Nucleus accumbens (tissue), 56 donors: ENCODE measurements around the gene ARMC9.
"Not testable (repeated sequence)": the region's sequence is repeated elsewhere in the genome, so short reads cannot be mapped to it uniquely, and the experiment has no call there.

ENCODE experiments used
- DNase-seq, 56 donors: peaks; one replicate each; lab custom pipeline; 2025; lab: John Stamatoyannopoulos, UW

Gene ARMC9

DNA sequence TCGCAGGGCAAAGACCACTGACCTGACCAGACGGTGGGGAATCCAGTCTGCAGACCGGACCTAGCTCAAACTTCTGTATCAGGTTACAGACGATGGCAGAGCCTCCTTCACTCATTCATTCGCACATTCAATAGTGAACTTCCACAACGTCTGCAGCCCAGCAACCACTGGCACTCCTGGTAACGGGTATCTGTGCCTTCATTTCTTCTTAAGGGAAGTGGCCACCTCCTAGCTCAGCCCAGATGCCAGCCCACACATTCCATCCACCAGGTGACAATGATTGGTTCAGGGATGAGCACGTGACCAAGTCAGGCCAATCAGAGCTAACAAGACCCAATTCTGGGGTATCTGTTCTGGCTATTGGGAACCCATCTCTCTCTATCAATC, 15.9 kb upstream of the ARMC9 start:
- no peak for DNase-seq

DNA sequence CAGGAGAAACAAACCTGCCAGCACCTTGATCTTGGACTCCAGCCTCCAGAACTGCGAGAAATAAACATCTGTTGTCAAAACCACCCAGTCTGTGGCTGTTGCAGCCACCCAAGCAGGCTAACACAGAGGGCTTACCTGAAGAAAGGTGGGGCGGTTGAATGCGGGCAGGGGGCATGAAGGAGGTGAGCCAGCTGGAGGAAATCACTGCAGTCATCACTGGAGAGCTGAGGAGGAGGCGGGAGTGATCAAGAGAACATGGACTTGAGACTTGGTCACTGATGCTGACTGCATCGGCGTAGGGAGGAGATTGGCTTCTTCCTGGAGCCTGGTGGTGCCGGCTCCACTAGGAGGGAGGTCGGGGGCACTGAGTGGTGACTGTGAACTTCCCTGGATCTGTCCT, 14.6 kb upstream of the ARMC9 start:
- no peak for DNase-seq

DNA sequence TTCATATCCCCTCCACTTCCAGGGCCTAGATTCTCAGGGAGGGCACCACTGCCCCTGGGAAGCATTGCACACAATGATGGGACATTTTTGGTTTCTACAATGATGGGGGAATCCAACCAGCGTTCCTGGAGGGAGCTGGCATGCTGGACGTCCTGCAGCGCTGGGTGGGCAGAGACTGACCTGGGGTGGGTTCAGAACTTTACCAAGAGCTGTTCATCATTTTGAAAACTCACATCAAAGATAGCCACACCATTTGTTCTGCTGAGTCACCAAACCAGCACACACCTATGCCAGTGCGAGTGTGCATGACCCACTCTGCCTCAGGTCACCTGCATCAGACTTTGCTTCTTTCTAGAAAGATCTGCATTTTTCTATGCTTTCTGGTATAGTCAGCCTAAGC, 14.1 kb upstream of the ARMC9 start:
- no peak for DNase-seq

DNA sequence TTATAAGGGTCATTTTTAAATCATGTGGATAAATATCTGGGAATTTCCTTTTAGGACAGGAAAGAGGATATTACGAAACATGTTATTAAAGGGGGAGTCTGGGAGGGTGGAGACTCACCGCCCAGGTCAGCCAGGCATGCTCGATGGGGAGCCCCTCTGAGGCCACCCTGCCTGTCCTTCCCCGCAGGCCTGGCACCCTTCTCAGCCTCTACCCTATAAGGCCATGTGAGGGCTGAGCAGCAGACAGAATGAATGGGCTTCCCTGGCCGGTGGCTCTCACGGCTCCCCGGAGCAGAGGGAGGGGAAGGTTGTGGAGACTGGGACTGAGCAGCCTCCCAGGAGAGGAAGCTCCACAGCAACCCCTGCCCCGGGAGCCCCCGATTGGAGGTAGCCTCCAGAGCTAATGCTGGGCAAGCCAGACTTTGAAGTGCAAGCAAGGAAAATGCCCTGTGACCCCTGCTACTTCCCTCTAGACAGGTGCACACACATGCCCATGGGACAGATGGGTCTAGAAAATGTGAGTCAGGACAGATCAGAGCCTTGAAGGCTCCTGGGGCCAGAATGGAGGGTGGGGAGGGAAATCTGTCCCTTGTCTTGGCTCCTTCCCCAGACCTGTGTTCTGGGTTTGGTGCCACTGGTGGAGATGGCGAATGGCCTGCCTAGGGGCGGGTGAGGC, 13.2 kb upstream of the ARMC9 start:
- no peak for DNase-seq

DNA sequence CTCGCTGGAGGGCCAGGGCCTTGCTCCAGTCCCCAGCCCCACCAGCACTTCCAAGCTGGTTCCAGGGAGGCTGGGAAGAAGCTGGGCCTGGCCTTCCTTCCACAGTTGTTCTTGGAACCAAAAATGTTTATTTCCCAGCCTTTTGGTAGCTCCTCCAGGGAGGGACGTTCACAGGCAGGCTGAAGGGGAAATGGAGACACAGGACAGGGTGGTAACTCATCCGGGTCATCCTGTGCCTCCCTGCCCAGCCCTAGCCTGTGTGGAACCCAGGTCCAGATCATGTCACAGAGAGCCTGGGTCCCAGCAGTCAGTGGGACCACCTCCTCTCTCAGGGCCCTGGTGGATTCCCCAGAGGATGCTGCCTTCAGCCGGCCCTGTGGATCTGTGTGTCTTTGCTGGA, 12.5 kb upstream of the ARMC9 start:
- no peak for DNase-seq

DNA sequence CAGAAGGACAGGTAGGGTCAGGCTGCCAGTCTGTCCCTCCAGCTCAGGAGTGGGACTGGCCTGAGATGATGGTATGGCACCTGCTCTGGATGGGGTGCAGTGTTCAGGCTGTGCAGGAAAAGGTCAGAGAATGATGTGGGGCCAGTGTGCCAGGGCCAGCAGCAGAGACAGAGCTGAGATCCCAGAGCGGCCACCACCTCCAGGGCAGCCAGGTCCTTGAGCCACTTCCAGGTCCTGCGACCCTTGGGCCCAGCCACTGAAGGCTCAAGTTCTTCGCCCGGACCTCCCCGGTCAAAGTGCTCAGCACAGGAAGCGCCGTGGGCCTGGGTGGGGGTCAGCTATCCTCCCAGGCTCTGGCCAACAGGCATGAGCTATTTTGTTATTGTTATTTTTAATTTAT, 12.1 kb upstream of the ARMC9 start:
- DNase-seq, result no peak

DNA sequence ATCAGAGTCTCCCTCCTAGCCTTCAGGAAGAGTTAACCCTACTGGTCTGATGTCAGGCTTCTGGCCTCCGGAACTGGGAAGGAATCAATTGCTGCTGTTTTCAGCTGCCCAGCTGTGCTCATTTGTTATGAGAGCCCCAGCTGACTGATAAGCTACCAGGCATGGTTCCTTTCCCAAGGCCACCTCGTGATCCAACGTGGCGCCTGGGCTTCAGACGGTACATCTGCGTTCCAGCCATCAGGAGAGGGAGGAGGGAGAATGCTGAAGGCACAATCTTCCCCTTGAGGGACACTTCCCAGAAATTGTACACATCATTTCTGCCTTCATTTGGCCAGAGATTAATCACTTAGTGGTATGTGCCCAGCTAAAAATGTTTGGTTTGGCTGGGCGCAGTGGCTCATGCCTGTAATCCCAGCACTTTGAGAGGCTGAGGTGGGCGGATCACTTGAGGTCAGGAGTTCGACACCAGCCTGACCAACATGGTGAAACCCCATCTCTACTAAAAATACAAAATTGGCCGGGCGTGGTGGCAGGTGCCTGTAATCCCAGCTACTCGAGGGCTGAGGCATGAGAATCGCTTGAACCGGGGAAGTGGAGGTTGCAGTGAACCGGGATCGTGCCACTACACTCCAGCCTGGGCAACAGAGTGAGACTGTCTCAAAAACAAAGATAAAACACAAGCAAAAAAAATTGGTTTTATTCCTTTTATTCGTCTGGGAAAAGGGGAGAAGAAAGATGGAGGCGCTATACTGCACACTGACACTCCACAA, 10.5 kb upstream of the ARMC9 start:
- DNase-seq, result no peak

DNA sequence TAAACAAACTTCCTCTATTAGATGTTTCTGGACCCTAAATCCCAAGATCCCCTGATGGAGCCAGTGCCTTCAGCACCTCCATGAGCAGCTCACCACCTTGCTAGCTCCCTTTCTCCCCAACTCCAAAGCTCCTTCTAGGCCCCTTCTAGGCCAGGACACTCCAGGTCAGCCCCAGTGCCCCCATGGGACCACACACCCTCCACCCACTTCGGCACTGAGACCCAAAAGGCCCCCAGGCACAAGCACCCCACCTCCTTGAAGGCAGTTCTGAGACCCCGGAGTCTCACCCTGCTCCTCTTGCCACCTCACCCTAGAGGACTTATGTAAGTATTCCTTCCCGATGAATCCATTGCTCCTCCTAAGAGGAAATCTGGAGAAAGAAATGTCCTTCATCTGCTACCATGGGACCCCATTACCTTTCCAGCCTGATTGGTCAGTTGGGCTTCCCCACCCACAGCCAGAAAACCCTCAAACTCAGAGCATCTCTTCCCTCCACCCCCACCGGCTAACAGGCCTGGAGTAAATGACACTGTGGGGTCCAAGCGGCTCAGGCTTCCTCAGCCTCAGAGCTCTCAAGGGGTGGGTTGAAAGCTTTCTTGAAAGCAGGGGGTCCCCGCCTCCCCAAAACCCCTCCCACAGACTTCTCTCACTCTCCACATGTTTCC, 9.8 kb upstream of the ARMC9 start:
- DNase-seq, result no peak

DNA sequence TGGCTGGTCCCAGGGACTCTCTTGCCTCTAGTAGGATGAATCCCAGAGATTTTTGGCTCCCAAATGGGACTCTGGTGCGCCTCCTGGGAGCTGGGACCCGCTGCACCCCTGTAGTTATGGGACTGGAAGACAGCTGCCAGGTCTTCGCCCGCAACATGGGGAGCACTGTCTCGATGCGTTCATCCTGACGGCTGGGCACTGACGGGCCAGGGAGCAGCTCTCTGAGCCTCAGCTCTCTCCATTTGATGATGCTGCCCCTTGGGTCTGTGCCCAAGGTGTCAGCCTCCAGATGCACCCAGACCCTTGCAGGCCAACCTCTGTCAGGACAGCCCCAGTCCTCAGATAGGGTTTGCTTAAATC, 9.3 kb upstream of the ARMC9 start:
- DNase-seq, result no peak

- DNase-seq, result peak in 5 of 56 donors; percentile 8 to 47 (median 14)
Observed at GRCh38 chr2:231189571-231190495, 8.6 kb upstream of the ARMC9 start.

DNA sequence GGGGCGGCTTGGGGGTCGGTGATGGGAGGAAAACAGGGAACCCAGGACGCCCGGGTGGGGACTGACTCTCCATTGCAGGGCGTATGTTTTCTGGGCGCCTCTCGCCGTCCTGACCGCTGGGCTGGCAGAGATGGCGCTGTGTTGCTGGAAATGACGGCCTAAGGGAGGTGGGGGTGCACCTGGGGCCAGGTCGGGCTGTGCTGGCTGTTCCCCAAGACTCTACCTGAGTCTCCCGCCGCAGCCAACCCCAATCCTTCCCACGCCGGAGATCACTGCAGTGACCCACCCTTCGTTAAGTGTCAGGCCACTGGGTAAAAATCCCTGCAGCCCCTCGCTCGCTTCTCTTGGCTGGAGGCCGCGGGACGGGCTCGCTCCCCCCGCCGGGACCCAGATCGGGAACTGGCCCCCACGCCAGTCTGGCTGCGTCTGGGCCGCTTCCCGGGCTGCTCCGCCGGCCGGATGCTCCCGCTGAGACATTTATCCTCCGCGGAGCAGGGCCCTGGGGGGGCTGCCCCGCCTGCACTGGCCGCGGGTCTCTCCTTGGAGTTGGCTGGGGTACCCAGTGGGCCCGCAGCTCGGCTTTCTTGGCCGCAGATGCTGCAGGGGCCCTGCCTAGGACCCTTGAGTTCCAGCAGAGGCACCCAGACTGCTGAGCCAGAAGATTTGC, 7.8 kb upstream of the ARMC9 start:
- peak in 25 of 56 donors; percentile 6 to 64 (median 28) for DNase-seq

DNA sequence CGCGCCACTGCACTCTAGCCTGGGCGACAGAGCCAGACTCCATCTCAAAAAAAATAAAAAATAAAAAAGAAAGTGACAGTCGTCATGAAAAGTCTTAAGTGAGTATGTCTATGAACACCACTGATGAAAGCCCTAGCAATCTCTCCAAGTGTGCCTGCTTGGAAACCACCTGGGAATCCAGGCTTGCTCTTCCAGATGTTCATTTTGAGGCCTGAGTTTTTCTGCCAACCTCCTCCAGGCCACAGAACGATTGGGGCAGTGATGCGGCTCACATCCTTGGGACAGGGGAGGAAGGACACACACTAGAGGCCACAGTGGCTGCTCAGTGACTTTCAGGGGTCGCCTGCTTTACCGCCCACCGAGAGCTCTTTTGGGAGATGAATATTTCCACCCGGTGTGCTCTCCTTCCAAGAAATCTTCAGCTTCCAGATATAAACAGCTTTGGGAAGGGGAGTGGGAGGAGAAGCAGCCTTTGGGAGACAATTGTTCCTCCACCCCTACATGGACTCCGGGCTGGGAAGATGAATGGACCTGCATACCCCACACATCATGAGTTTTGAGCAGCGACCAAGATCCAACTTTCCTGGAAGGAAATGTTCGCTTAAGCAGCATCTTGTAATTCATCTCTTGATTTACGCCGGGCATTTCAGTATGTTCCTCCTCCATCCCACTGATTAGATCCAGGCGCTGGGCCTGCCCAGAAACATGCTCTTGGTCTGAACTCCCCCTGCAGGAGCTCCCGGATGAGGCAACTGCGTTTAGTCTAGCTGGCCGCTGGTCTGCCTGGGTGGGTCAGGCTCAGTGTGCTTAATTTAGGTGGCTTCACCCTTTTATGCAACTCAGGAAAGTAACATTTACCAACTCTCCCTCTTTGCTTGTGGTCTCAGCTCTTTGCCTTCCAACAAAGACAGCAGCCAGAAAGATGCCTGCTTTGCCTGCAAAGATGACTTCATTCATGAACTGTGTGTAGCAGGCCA, 6.2 kb upstream of the ARMC9 start:
- peak in 2 of 56 donors; percentile 7 to 25 for DNase-seq

DNA sequence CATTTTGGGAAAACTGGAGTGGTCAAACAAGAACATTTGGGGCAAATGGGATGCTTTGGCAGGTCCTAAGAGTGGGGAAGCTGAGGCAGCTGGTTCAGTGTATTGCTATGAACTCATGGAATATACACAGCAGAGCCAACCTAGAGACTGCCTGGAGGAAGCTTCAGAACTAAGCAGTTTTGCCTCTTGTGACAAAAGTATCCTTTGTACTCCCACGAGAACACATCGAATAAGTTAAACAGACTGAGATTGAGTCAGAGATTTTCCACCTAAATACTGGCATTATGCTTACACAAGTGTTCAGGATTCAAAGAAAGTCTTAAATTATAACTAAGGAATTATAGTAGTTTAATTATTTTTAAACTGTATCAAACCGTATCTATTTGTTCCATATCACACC, 5.2 kb upstream of the ARMC9 start:
- no peak for DNase-seq

DNA sequence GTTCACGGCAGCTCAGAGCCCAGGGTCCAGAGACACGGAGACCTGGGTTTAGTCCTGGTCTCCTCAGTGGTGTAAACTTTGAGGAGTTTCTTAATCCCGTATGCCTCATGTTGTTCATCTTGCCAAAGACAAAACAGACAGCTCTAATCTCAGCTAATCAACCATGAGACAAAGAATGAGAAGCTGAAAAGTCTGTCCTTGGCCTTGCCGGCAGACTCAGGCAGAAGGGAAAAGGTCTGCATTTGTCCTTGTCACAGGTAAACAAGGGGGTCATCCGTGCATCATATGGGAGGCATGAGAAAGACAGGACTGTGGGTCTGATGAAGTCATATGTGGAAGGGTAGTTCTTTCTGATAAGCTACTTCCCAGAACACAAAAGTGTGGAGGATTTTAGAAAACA, 1.8 kb upstream of the ARMC9 start:
- no peak for DNase-seq

DNA sequence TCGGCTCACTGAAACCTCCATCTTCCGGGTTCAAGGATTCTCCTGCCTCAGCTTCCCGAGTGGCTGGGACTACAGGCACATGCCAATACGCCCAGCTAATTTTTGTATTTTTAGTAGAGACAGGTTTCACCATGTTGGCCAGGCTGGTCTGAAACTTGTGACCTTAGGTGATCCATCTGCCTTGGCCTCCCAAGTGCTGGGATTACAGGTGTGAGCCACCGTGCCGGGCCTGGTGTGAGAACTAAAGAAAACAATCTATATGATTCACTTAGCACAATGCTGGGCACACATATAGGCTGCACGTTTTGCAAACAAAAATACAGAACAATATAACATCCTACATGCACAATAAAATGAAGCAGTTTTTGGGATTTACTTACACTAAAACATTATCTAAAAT, 1.2 kb upstream of the ARMC9 start:
- DNase-seq, result not testable (repeated sequence)

GRCh38 chr2:231197706-231198290, 633 bp upstream of the ARMC9 start:
- DNase-seq, result no peak

GRCh38 chr2:231199219-231199618, 788 bp downstream of the ARMC9 start:
- no peak for DNase-seq

- no peak for DNase-seq
Observed at GRCh38 chr2:231200805-231201474, 2.5 kb downstream of the ARMC9 start.
